ENCODE results near the gene DOCK6. TPM values are rescaled to one million over a fixed set of nuclear protein-coding genes. Genes with fewer than 3 reads are reported as not detected.
"Not testable (repeated sequence)": the region's sequence is repeated elsewhere in the genome, so short reads cannot be mapped to it uniquely, and the experiment has no call there.

Gene DOCK6
- total RNA-seq, 1 donor from 2014 or later: 131 TPM

- no peak for ATAC-seq
- no peak for DNase-seq (ENCODE audit: low spot score)
- intact Hi-C loops (cut with DNase I): no loop called here
These were observed 70.4 kb downstream of the DOCK6 start for GRCh38 chr19:11191934-11192333.

- intact Hi-C loops (cut with DNase I): no loop called here
- DNase-seq (ENCODE audit: low spot score): no peak
- peak; percentile 62 for ATAC-seq
These were observed 71.0 kb downstream of the DOCK6 start for GRCh38 chr19:11191273-11191755.

- DNase-seq (ENCODE audit: low spot score) (no peak), ATAC-seq (no peak)
- intact Hi-C loops (cut with DNase I): no loop called here
These were observed 71.8 kb downstream of the DOCK6 start for GRCh38 chr19:11190501-11190900.

GRCh38 chr19:11187441-11187840, 74.9 kb downstream of the DOCK6 start:
- intact Hi-C loops (cut with DNase I): no loop called here
- no peak for ATAC-seq
- no peak for DNase-seq (ENCODE audit: low spot score)

GRCh38 chr19:11182994-11183393, 79.3 kb downstream of the DOCK6 start:
- intact Hi-C loops (cut with DNase I): no loop called here
- ATAC-seq (no peak), DNase-seq (ENCODE audit: low spot score) (no peak)

- DNase-seq (ENCODE audit: low spot score) (no peak), ATAC-seq (no peak)
- intact Hi-C loops (cut with DNase I): no loop called here
These were observed 80.8 kb downstream of the DOCK6 start for GRCh38 chr19:11181488-11181887.

GRCh38 chr19:11180975-11181374, 81.3 kb downstream of the DOCK6 start:
- ATAC-seq: peak; percentile 33
- DNase-seq (ENCODE audit: low spot score); intact Hi-C loops (cut with DNase I): not testable (repeated sequence)

- DNase-seq (ENCODE audit: low spot score) (no peak), ATAC-seq (peak; percentile 53)
- intact Hi-C loops (cut with DNase I): no loop called here
These were observed 82.0 kb downstream of the DOCK6 start for GRCh38 chr19:11180346-11180745.

GRCh38 chr19:11179716-11180297, 82.5 kb downstream of the DOCK6 start:
- intact Hi-C loops (cut with DNase I): no loop called here
- DNase-seq (ENCODE audit: low spot score): no peak

GRCh38 chr19:11179145-11179465, 83.2 kb downstream of the DOCK6 start:
- intact Hi-C loops (cut with DNase I); DNase-seq (ENCODE audit: low spot score); ATAC-seq: not testable (repeated sequence)

More at GRCh38 chr19:11179716-11180297, 82.5 kb downstream of the DOCK6 start:
- no peak for ATAC-seq

- DNase-seq (ENCODE audit: low spot score): no peak
- intact Hi-C loops (cut with DNase I): no loop called here
- no peak for ATAC-seq
These were observed 84.7 kb downstream of the DOCK6 start for GRCh38 chr19:11177592-11177991.

- DNase-seq (ENCODE audit: low spot score): no peak
- intact Hi-C loops (cut with DNase I): no loop called here
- no peak for ATAC-seq
These were observed 85.7 kb downstream of the DOCK6 start for GRCh38 chr19:11176466-11177193.

GRCh38 chr19:11175920-11176319, 86.4 kb downstream of the DOCK6 start:
- ATAC-seq (no peak), DNase-seq (ENCODE audit: low spot score) (no peak)
- intact Hi-C loops (cut with DNase I): no loop called here

- intact Hi-C loops (cut with DNase I): no loop called here
- DNase-seq (ENCODE audit: low spot score) (no peak), ATAC-seq (no peak)
These were observed 88.0 kb downstream of the DOCK6 start for GRCh38 chr19:11174336-11174735.

- ATAC-seq (no peak), DNase-seq (ENCODE audit: low spot score) (no peak)
- intact Hi-C loops (cut with DNase I): no loop called here
These were observed 88.7 kb downstream of the DOCK6 start for GRCh38 chr19:11173516-11174155.

- intact Hi-C loops (cut with DNase I): no loop called here
- ATAC-seq (no peak), DNase-seq (ENCODE audit: low spot score) (no peak)
These were observed 89.7 kb downstream of the DOCK6 start for GRCh38 chr19:11172576-11172975.

GRCh38 chr19:11171144-11171543, 91.2 kb downstream of the DOCK6 start:
- no peak for DNase-seq (ENCODE audit: low spot score)
- intact Hi-C loops (cut with DNase I): no loop called here

GRCh38 chr19:11169896-11170678, 92.2 kb downstream of the DOCK6 start:
- DNase-seq (ENCODE audit: low spot score): no peak
- intact Hi-C loops (cut with DNase I): no loop called here
- ATAC-seq: no peak

More at GRCh38 chr19:11171144-11171543, 91.2 kb downstream of the DOCK6 start:
- ATAC-seq: no peak

GRCh38 chr19:11168568-11168967, 93.8 kb downstream of the DOCK6 start:
- no peak for DNase-seq (ENCODE audit: low spot score)
- ATAC-seq: no peak
- intact Hi-C loops (cut with DNase I): no loop called here
